HepG2 (cell line): ENCODE results near the gene GRID1. TPM values are rescaled to one million over a fixed set of nuclear protein-coding genes. Genes with fewer than 3 reads are reported as not detected.

Experiments
- ATAC-seq: fragments of 200-7000 bp; cut with Tn5 transposase; 3 replicates; pipeline ENCODE4 v1.9.1; 2020; ENCODE audit warnings: mild to moderate bottlenecking, moderate library complexity
- BruUV-seq: library from RNA; stranded (reverse); fragments of 400-500 nt; replicated peaks from 2 replicates; lab custom pipeline; 2021; lab: Mats Ljungman, UMichigan
- CTCF ChIA-PET: fragments of 300-600 bp; formaldehyde crosslinking; extraction: SDS; loops from one replicate; lab custom pipeline; 2021; ENCODE audit warnings: low total read pairs, inconsistent platforms, low intra/inter-chr PET ratio; lab: Yijun Ruan, JAX
- POLR2A ChIA-PET: fragments of 350-600 bp; sonication (Branson Sonifier 250); formaldehyde crosslinking; loops from one replicate; lab custom pipeline; 2020; ENCODE audit warnings: antibody characterized with exemption, inconsistent platforms; lab: Yijun Ruan, JAX
- DNase-seq: peaks from one replicate; pipeline ENCODE4 v3.0.0-alpha.2; 2015; ENCODE audit warnings: low spot score
- FAIRE-seq: peaks from 3 replicates; lab custom pipeline; 2011; peaks lifted over from hg19 to GRCh38; lab: Jason Lieb, UNC
- H2AFZ ChIP-seq: one replicate; pipeline ENCODE4 v1.6.1; 2011; ENCODE audit warnings: low read length, inconsistent platforms
- H3K27ac ChIP-seq: fragments of 300-600 bp; 3 replicates; pipeline ENCODE4 v1.8.0; 2011; ENCODE audit warnings: mixed run types, mild to moderate bottlenecking, mixed read lengths, low read length, inconsistent platforms; ENCODE audit not compliant: insufficient read depth; ENCODE audit errors: extremely low read length
- H3K27me3 ChIP-seq, 2 experiments: fragments of 200-600 bp in 1 of 2; 2 replicates in 1 of 2; 3 replicates in 1 of 2; pipeline versions ENCODE4 v1.6.0 to v1.8.0; 2011; ENCODE audit warnings: low read length in 2 of 2, mild to moderate bottlenecking in 2 of 2, moderate library complexity in 2 of 2, inconsistent platforms in 1 of 2; ENCODE audit not compliant: insufficient read depth in 2 of 2, control insufficient read depth in 1 of 2
- H3K36me3 ChIP-seq, 2 experiments: fragments of 200-600 bp in 1 of 2; replicated peaks in 1 of 2; 2 replicates in 1 of 2; 3 replicates in 1 of 2; pipeline versions ENCODE4 v1.5.1 to v1.8.0; 2011; ENCODE audit warnings: low read length in 2 of 2, inconsistent platforms in 1 of 2; ENCODE audit not compliant: insufficient read depth in 2 of 2, control insufficient read depth in 1 of 2
- H3K4me1 ChIP-seq: 2 replicates; pipeline ENCODE4 v1.5.1; 2012; ENCODE audit warnings: low read length, inconsistent platforms; ENCODE audit not compliant: insufficient read depth
- H3K4me2 ChIP-seq: 2 replicates; pipeline ENCODE4 v1.6.0; 2011; ENCODE audit warnings: low read depth, low read length, inconsistent platforms
- H3K4me3 ChIP-seq, 3 experiments: fragments of 200-600 bp in 1 of 3; sonication (generic), shearing (Covaris generic) in 1 of 3; replicated peaks in 1 of 3; 2 replicates each; pipeline ENCODE4 v1.5.1; 2011 to 2016; ENCODE audit warnings: low read length in 3 of 3, inconsistent platforms in 2 of 3, low read depth in 2 of 3, mild to moderate bottlenecking in 2 of 3, control low read depth in 1 of 3, mixed read lengths in 1 of 3; ENCODE audit not compliant: insufficient read depth in 1 of 3
- H3K79me2 ChIP-seq: one replicate; pipeline ENCODE4 v1.6.1; 2011; ENCODE audit warnings: low read length, inconsistent platforms; ENCODE audit not compliant: insufficient read depth
- H3K9ac ChIP-seq: 2 replicates; pipeline ENCODE4 v1.6.0; 2011; ENCODE audit warnings: mild to moderate bottlenecking, low read depth, low read length, inconsistent platforms; ENCODE audit not compliant: insufficient read depth
- H3K9me3 ChIP-seq: 2 replicates; pipeline ENCODE4 v1.5.1; 2012; ENCODE audit warnings: mild to moderate bottlenecking, low read length
- H4K20me1 ChIP-seq: 2 replicates; pipeline ENCODE4 v1.6.0; 2011; ENCODE audit warnings: inconsistent platforms, mild to moderate bottlenecking, low read length, moderate library complexity; ENCODE audit not compliant: insufficient read depth
- DMAP1 ChIP-seq: IDR thresholded peaks from 2 replicates; pipeline ENCODE4 v1.6.1; 2016
- FOXK2 ChIP-seq: fragments of 450-650 bp; IDR thresholded peaks from 2 replicates; pipeline ENCODE4 v1.6.1; 2016
- HNF1A ChIP-seq, 2 experiments: sonication (generic) in 1 of 2; formaldehyde crosslinking in 1 of 2; IDR thresholded peaks; 2 replicates each; pipeline versions ENCODE4 v1.4.0 to v1.6.1; 2016 to 2020; ENCODE audit warnings: borderline replicate concordance in 1 of 2, low read depth in 1 of 2, mild to moderate bottlenecking in 1 of 2, missing genetic modification reagents in 1 of 2
- KDM2A ChIP-seq: sonication (generic); formaldehyde crosslinking; IDR thresholded peaks from 2 replicates; pipeline ENCODE4 v1.4.0; 2020; ENCODE audit warnings: low read depth, missing genetic modification reagents, borderline replicate concordance
- KLF6 ChIP-seq: IDR thresholded peaks from 2 replicates; pipeline ENCODE4 v1.8.0; 2016; ENCODE audit warnings: missing biosample characterization, missing genetic modification reagents
- LBX2 ChIP-seq: sonication (generic); formaldehyde crosslinking; IDR thresholded peaks from 2 replicates; pipeline ENCODE4 v1.5.0; 2020; ENCODE audit warnings: missing genetic modification reagents, mild to moderate bottlenecking, borderline replicate concordance
- LCORL ChIP-seq, 2 experiments: fragments of 450-650 bp in 1 of 2; sonication (generic) in 1 of 2; formaldehyde crosslinking in 1 of 2; IDR thresholded peaks; 2 replicates each; pipeline versions ENCODE4 v1.5.0 to v1.6.1; 2017 to 2020; ENCODE audit warnings: antibody characterized with exemption in 1 of 2, missing genetic modification reagents in 1 of 2
- PHB2 ChIP-seq: fragments of 450-650 bp; IDR thresholded peaks from 2 replicates; pipeline ENCODE4 v1.6.1; 2018; ENCODE audit not compliant: partially characterized antibody
- RFXANK ChIP-seq: IDR thresholded peaks from 2 replicates; pipeline ENCODE4 v1.6.1; 2016
- SMARCC2 ChIP-seq: fragments of 450-650 bp; IDR thresholded peaks from 2 replicates; pipeline ENCODE4 v1.6.1; 2017; ENCODE audit warnings: antibody characterized with exemption, mild to moderate bottlenecking
- ZNF234 ChIP-seq: sonication (generic); formaldehyde crosslinking; conservative IDR thresholded peaks from 2 replicates; pipeline ENCODE4 v1.5.1; 2020; ENCODE audit warnings: mild to moderate bottlenecking, missing genetic modification reagents
- ZNF441 ChIP-seq: sonication (generic); formaldehyde crosslinking; IDR thresholded peaks from 2 replicates; pipeline ENCODE4 v1.7.0; 2021; ENCODE audit warnings: missing genetic modification reagents, borderline replicate concordance
- ZNF720 ChIP-seq: sonication (generic); formaldehyde crosslinking; IDR thresholded peaks from 2 replicates; pipeline ENCODE4 v1.4.0; 2020; ENCODE audit warnings: missing genetic modification reagents
- WGBS: methylation state at CpG from one replicate; pipeline ENCODE4 v1.1.6; 2017; ENCODE audit warnings: low lambda C conversion rate; 5-methylcytosine and 5-hydroxymethylcytosine counted together
- in situ Hi-C: cut with HindIII; loops from 2 replicates; pipeline ENCODE4 v1.10.0; 2017; ENCODE audit warnings: low pct_unique_long_range_greater_than_20kb; ENCODE audit not compliant: extremely low pct_ligation_motif_present
- intact Hi-C: fragments of 100-400 bp; cut with micrococcal nuclease; formaldehyde crosslinking; loops from one replicate; pipeline ENCODE4 v1.10.0; 2022; ENCODE audit not compliant: unreplicated experiment
- polyA plus RNA-seq, 8 experiments: library from polyadenylated mRNA; depleted of rRNA in 3 of 8; stranded (reverse) in 7 of 8; unstranded in 1 of 8; fragments of >200 nt; fragmentation: Illumina TruSeq in 4 of 8; extraction: Trizol in 4 of 8; gene quantifications; 2 replicates each; pipeline versions ENCODE4 v1.2.1 to v1.2.3, GENCODE V29; 2011 to 2016; ENCODE audit warnings: low read depth in 4 of 8, missing spikeins in 1 of 8, mixed read lengths in 1 of 8; ENCODE audit not compliant: insufficient read depth in 1 of 8
- total RNA-seq, 5 experiments: library from RNA; depleted of rRNA; stranded (reverse); fragments of >200 nt; fragmentation: Illumina TruSeq; extraction: Trizol; gene quantifications; 2 replicates each; pipeline ENCODE4 v1.2.3, GENCODE V29; 2016; ENCODE audit warnings: low read depth in 1 of 5
- TF ChIP-seq, protein P1 (sequence below): sonication (generic); formaldehyde crosslinking; IDR thresholded peaks from 2 replicates; pipeline ENCODE4 v1.4.0; 2020; ENCODE audit warnings: mild to moderate bottlenecking, missing genetic modification reagents
- TF ChIP-seq, protein P2 (sequence below): sonication (generic); formaldehyde crosslinking; IDR thresholded peaks from 2 replicates; pipeline ENCODE4 v1.9.0; 2021; ENCODE audit warnings: missing genetic modification reagents, borderline replicate concordance

The GRID1 gene
- total and polyA plus RNA-seq, 2 of the 13 experiments (the other 11 are each of a cell fraction or from before 2014, with no cell fraction given): 0.05 TPM; not detected in 1

DNA sequence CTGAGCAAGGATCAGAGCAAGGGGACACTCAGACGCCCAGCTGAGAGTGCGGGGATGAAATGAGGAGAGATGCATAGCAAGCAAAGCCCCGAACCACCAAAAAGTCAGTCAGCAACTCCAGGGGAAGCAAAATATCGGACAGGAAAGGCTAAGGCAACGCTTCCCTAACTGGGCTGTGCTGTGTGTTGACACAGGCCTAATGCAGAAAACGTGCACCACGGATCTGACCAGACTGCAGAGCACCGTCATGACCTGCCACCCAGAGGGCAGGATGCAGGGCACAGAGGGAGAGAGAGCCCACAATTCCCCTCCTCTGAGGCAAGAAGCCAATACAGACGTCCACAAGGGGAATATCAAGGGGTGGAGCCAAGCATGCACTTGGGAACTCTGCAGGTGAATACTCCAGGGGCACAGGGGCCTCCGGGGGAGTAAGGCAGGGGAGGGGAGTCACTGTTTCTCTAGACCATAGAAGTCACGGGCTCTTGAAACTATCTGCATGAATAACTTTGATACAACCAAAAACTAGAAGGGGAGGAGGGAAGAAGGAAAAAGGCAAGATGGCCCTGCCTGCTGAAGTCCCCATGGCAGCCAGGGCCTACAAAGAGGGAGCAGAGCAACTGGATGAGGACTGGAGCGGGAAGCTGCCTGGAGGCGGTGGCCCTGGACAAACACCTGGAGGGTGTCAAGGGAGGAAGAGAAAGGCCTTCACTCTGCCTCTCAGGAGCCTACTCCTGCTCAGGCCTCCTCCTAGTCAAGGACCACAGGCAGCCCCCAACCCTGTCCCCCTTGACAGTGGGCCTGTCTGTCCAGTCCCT is 26.2 kb downstream of the GRID1 start:
- DNase-seq (no peak), ATAC-seq (no peak), FAIRE-seq (no peak)
- 35% methylated on average over 10 of the region's 13 CpGs for WGBS
- no peaks in the 10 kb centered on the region for H4K20me1 ChIP-seq
- ChIA-PET POLR2A (no interaction called here), CTCF (no interaction called here)
- intact Hi-C loops (no loop called here), in situ Hi-C loops (no loop called here)
- H3K36me3 ChIP-seq: no peaks in the 10 kb centered on the region
- no TSS peak for BruUV-seq
- no peak overlapping the region for H3K9ac ChIP-seq
- H3K79me2 ChIP-seq: no peaks in the 10 kb centered on the region
- no peak overlapping the region for H3K4me3 ChIP-seq
- H3K27ac ChIP-seq: no peak overlapping the region
- H3K4me1 ChIP-seq: no peaks in the 10 kb centered on the region
- no peaks in the 10 kb centered on the region for H3K9me3 ChIP-seq
- no peak overlapping the region for H3K4me2 ChIP-seq
- no peak overlapping the region for H2AFZ ChIP-seq
- peaks cover 7 to 44% of the 10 kb centered on the region in 2 experiments; a peak in 4 of 5 replicates for H3K27me3 ChIP-seq
- TF ChIP-seq ZNF234 (CRISPR knock-in tag) (no peak), LBX2 (no peak), RFXANK (CRISPR knock-in tag) (no peak), ZNF720 (CRISPR knock-in tag) (no peak), PHB2 (no peak), KDM2A (CRISPR knock-in tag) (no peak), DMAP1 (CRISPR knock-in tag) (no peak), FOXK2 (no peak), HNF1A (IDR thresholded peaks at IDR 0.05; ENCODE audit: low read depth) (no peak), HNF1A (CRISPR knock-in tag; IDR thresholded peaks at IDR 0.05; ENCODE audit: borderline replicate concordance) (no peak), ZNF441 (CRISPR knock-in tag) (no peak), KLF6 (CRISPR knock-in tag) (no peak), SMARCC2 (no peak), LCORL (IDR thresholded peaks at IDR 0.05) (no peak), LCORL (CRISPR knock-in tag; IDR thresholded peaks at IDR 0.05) (no peak)
- TF ChIP-seq, protein P1, sequence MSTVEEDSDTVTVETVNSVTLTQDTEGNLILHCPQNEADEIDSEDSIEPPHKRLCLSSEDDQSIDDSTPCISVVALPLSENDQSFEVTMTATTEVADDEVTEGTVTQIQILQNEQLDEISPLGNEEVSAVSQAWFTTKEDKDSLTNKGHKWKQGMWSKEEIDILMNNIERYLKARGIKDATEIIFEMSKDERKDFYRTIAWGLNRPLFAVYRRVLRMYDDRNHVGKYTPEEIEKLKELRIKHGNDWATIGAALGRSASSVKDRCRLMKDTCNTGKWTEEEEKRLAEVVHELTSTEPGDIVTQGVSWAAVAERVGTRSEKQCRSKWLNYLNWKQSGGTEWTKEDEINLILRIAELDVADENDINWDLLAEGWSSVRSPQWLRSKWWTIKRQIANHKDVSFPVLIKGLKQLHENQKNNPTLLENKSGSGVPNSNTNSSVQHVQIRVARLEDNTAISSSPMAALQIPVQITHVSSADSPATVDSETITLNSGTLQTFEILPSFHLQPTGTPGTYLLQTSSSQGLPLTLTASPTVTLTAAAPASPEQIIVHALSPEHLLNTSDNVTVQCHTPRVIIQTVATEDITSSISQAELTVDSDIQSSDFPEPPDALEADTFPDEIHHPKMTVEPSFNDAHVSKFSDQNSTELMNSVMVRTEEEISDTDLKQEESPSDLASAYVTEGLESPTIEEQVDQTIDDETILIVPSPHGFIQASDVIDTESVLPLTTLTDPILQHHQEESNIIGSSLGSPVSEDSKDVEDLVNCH (CRISPR knock-in tag): no peak
- TF ChIP-seq, protein P2, sequence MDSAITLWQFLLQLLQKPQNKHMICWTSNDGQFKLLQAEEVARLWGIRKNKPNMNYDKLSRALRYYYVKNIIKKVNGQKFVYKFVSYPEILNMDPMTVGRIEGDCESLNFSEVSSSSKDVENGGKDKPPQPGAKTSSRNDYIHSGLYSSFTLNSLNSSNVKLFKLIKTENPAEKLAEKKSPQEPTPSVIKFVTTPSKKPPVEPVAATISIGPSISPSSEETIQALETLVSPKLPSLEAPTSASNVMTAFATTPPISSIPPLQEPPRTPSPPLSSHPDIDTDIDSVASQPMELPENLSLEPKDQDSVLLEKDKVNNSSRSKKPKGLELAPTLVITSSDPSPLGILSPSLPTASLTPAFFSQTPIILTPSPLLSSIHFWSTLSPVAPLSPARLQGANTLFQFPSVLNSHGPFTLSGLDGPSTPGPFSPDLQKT (CRISPR knock-in tag): no peak
